K562 (cell line): ENCODE data around the gene EXOC3L2. TPM values are rescaled to one million over a fixed set of nuclear protein-coding genes. Genes with fewer than 3 reads are reported as not detected.

Experiments
- BRF1 ChIP-seq: IDR thresholded peaks from 3 replicates; pipeline ENCODE4 v1.6.1; 2011; ENCODE audit warnings: borderline replicate concordance, mild to moderate bottlenecking; ENCODE audit not compliant: insufficient read length; ENCODE audit errors: extremely low read depth
- CBX2 ChIP-seq: fragments of 200-600 bp; sonication (generic); IDR thresholded peaks from one replicate; pipeline ENCODE4 v1.6.1; 2012; ENCODE audit warnings: mild to moderate bottlenecking, low read length, inconsistent platforms; ENCODE audit not compliant: insufficient read depth, poor library complexity, severe bottlenecking
- ESRRA ChIP-seq: fragments of 450-650 bp; IDR thresholded peaks from 2 replicates; pipeline ENCODE4 v1.6.1; 2014; ENCODE audit warnings: low read depth, mild to moderate bottlenecking, moderate library complexity, borderline replicate concordance
- EWSR1 ChIP-seq: fragments of 450-650 bp; IDR thresholded peaks from 2 replicates; pipeline ENCODE4 v1.6.1; 2018; ENCODE audit warnings: borderline replicate concordance, mild to moderate bottlenecking, low read depth, moderate library complexity; ENCODE audit not compliant: partially characterized antibody
- MTA1 ChIP-seq: fragments of 450-650 bp; IDR thresholded peaks from 2 replicates; pipeline ENCODE4 v1.6.1; 2017; ENCODE audit warnings: borderline replicate concordance
- PTTG1 ChIP-seq: fragments of 450-650 bp; IDR thresholded peaks from 2 replicates; pipeline ENCODE4 v1.6.1; 2016; ENCODE audit warnings: low read depth, mild to moderate bottlenecking, missing genetic modification characterization, missing compliant biosample characterization
- SIN3A ChIP-seq, 2 experiments: fragments of 150-350 bp in 1 of 2; IDR thresholded peaks; 2 replicates each; pipeline ENCODE4 v1.6.1; 2011 to 2016; ENCODE audit warnings: borderline replicate concordance in 2 of 2, low read depth in 2 of 2, low read length in 2 of 2, mild to moderate bottlenecking in 2 of 2, moderate library complexity in 2 of 2; ENCODE audit not compliant: control insufficient read depth in 1 of 2
- SMARCA5 ChIP-seq: fragments of 450-650 bp; IDR thresholded peaks from 2 replicates; pipeline ENCODE4 v1.6.1; 2016
- SRF ChIP-seq, 2 experiments: fragments of 250-450, 450-650 bp in 1 of 2; sonication (Bioruptor Pico) in 1 of 2; sonication (generic) in 1 of 2; formaldehyde crosslinking; IDR thresholded peaks; 2 replicates each; pipeline versions ENCODE4 v1.5.0 to v1.5.1; 2020 to 2022; ENCODE audit warnings: mild to moderate bottlenecking in 1 of 2, missing genetic modification reagents in 1 of 2
- TCFL5 ChIP-seq: fragments of 250-450 bp; sonication (Bioruptor Pico); conservative IDR thresholded peaks from 2 replicates; pipeline ENCODE4 v1.6.1; 2021; ENCODE audit warnings: mild to moderate bottlenecking, moderate library complexity, matching md5 sums
- TFAP4 ChIP-seq: sonication (generic); formaldehyde crosslinking; IDR thresholded peaks from 2 replicates; pipeline ENCODE4 v1.8.0; 2022; ENCODE audit warnings: missing genetic modification reagents, mild to moderate bottlenecking, moderate library complexity, borderline replicate concordance
- ZNF609 ChIP-seq: sonication (generic); formaldehyde crosslinking; IDR thresholded peaks from 2 replicates; pipeline ENCODE4 v1.8.1; 2023; ENCODE audit warnings: missing genetic modification reagents, mild to moderate bottlenecking, borderline replicate concordance
- polyA plus RNA-seq, 8 experiments: library from polyadenylated mRNA; depleted of rRNA in 4 of 8; stranded (reverse) in 5 of 8; unstranded in 3 of 8; fragments of >200 nt; fragmentation: Nextera tagmentation in 2 of 8; fragmentation: Illumina TruSeq in 1 of 8; extraction: Ambion mirVana in 2 of 8; extraction: Trizol in 1 of 8; gene quantifications; 2 replicates each; pipeline versions ENCODE4 v1.2.1 to v1.2.3, GENCODE V29; 2011 to 2014; ENCODE audit warnings: inconsistent platforms in 1 of 8, missing spikeins in 1 of 8
- total RNA-seq, 7 experiments: library from RNA; depleted of rRNA in 6 of 7; stranded (reverse); fragments of >200 nt in 6 of 7; fragmentation: Illumina TruSeq in 2 of 7; extraction: Trizol in 2 of 7; gene quantifications; 2 replicates each; pipeline versions ENCODE4 v1.2.1 to v1.2.3, GENCODE V29; 2011 to 2021; ENCODE audit warnings: low replicate concordance in 1 of 7
- TF ChIP-seq, protein P1 (sequence below): fragments of 200-400 bp; formaldehyde crosslinking; IDR thresholded peaks from 2 replicates; pipeline ENCODE4 v1.6.1; 2017; ENCODE audit warnings: mild to moderate bottlenecking, low read depth, low read length, moderate library complexity
- TF ChIP-seq, protein P2 (sequence below): fragments of 250-450 bp; sonication (Bioruptor Pico); IDR thresholded peaks from 2 replicates; pipeline ENCODE4 v1.9.0; 2021; ENCODE audit warnings: mild to moderate bottlenecking, inconsistent platforms

The EXOC3L2 gene
- total and polyA plus RNA-seq, 9 of the 15 experiments (the other 6 are each of a cell fraction or from before 2014, with no cell fraction given) = 0.31 to 19.0 (median 2.4) TPM

- no peak for TF ChIP-seq TFAP4 (CRISPR knock-in tag)
- peak in 1 of 2 experiments; percentile 62; a peak in 2 of 4 replicates for TF ChIP-seq SIN3A (IDR thresholded peaks at IDR 0.05; ENCODE audit: borderline replicate concordance in 2 of 2, control insufficient read depth in 1 of 2, low read depth in 2 of 2, low read length in 2 of 2)
- TF ChIP-seq EWSR1 = no peak
- no peak for TF ChIP-seq SMARCA5
- no peak for TF ChIP-seq BRF1
- no peak for TF ChIP-seq CBX2
- no peak for TF ChIP-seq SRF (CRISPR knock-in tag; IDR thresholded peaks at IDR 0.05)
- TF ChIP-seq, protein P1, sequence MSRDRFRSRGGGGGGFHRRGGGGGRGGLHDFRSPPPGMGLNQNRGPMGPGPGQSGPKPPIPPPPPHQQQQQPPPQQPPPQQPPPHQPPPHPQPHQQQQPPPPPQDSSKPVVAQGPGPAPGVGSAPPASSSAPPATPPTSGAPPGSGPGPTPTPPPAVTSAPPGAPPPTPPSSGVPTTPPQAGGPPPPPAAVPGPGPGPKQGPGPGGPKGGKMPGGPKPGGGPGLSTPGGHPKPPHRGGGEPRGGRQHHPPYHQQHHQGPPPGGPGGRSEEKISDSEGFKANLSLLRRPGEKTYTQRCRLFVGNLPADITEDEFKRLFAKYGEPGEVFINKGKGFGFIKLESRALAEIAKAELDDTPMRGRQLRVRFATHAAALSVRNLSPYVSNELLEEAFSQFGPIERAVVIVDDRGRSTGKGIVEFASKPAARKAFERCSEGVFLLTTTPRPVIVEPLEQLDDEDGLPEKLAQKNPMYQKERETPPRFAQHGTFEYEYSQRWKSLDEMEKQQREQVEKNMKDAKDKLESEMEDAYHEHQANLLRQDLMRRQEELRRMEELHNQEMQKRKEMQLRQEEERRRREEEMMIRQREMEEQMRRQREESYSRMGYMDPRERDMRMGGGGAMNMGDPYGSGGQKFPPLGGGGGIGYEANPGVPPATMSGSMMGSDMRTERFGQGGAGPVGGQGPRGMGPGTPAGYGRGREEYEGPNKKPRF = no peak
- TF ChIP-seq PTTG1 = no peak
- no peak for TF ChIP-seq ZNF609 (CRISPR knock-in tag)
- no peak for TF ChIP-seq ESRRA
- TF ChIP-seq, protein P2, sequence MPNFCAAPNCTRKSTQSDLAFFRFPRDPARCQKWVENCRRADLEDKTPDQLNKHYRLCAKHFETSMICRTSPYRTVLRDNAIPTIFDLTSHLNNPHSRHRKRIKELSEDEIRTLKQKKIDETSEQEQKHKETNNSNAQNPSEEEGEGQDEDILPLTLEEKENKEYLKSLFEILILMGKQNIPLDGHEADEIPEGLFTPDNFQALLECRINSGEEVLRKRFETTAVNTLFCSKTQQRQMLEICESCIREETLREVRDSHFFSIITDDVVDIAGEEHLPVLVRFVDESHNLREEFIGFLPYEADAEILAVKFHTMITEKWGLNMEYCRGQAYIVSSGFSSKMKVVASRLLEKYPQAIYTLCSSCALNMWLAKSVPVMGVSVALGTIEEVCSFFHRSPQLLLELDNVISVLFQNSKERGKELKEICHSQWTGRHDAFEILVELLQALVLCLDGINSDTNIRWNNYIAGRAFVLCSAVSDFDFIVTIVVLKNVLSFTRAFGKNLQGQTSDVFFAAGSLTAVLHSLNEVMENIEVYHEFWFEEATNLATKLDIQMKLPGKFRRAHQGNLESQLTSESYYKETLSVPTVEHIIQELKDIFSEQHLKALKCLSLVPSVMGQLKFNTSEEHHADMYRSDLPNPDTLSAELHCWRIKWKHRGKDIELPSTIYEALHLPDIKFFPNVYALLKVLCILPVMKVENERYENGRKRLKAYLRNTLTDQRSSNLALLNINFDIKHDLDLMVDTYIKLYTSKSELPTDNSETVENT (CRISPR knock-in tag) = peak; percentile 54
- TF ChIP-seq TCFL5 = no peak
- TF ChIP-seq MTA1 = 0 out of 2 replicates have a peak, but pooled peaks have one; percentile 21
Observed at GRCh38 chr19:45179072-45179891, 65.9 kb downstream of the EXOC3L2 start (continued).
